GM21423 (cell line): ENCODE data around the gene MMS19.
"Not testable (repeated sequence)": the region's sequence is repeated elsewhere in the genome, so short reads cannot be mapped to it uniquely, and the experiment has no call there.

Experiments used
- ATAC-seq: cut with Tn5 transposase; IDR thresholded peaks from one replicate; pipeline ENCODE4 v1.9.1; 2021; ENCODE audit warnings: mild to moderate bottlenecking, moderate library complexity; ENCODE audit not compliant: unreplicated experiment

Gene MMS19

DNA sequence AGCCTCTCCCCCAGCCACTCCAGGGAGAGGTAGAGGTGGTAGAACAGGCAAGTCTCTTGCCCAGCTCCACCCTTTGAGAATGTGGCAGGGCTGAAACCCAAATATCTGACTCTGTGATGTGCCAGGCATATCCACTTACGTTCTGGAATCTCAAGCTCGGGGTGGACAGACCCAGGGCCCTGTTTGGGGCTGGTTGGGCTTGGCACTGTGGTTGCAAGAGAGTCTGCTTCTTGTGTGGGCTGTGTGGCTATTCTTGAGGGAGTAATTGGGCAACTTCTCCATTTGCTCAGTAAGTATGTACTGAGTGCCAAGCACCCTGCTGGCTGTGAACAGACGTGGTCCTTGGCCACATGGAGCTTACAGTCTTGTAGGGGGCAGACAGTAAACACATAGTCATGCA is 5.2 kb upstream of the MMS19 start:
- no peak for ATAC-seq

DNA sequence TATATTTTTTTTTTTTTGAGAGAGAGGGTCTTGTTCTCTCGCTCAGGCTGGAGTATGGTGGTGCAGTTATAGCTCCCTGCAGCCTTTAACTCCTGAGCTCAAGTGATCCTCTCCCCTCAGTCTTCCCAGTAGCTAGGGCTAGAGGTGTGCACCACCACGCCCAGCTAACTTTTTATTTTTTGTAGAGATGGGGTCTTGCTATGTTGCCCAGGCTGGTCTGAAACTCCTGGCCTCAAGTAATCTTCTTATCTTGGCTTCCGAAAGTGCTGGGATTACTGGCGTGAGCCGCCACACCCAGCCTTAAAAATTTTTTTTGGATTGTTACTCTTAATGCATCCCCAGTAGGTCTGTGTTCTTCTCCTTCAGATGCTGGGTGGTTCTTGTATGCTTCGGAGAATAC is 4.7 kb upstream of the MMS19 start:
- ATAC-seq = no peak

DNA sequence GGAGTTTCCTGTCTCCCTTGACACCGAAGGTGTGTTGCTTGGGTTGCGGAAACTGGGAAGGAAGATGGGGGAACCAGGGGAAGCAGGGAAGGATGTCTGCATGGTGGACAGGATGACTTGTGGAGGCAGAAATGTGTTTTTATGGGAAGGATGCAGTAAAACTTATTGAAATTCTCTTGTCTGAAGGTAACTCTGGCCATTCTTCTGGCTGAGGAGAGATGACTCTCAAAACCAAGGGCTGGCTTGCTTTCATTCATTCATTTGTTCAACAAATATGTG is 2.0 kb upstream of the MMS19 start:
- ATAC-seq = no peak

DNA sequence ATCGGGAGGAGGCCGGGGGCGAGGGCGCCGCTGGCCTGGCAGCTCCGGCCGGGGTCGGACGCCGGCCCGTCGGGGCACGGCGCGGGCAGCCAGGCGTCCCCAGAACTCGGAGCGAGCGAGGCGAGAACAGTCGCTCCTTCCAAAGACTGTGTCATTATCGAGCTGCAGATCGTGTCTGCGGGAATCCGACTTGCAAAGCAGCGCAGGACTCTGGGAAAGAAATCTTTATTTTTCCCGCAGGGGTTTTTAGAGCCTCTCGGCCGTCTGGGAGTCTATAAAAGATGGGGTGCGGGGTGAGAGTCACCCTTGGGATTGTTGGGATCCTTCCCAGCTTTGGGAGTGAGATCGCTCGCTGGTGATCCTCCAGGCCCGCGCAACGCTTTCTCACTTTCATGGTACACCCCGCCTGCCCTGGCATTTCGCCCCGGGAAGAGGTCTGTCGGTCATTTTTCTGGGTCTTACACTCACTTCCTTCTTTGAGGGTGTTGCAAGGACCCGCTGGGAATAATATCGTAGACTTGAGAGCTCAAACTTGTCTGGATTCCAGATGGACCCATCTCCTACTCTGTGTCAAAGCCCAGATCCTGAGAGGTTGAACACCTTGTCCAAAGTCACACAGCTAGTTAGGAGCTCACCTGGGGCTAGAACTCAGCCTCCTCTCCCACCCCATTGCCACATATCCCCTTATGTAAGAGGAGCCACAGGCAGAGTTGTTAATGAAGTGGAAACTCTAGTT is 1.5 kb upstream of the MMS19 start:
- ATAC-seq = no peak

DNA sequence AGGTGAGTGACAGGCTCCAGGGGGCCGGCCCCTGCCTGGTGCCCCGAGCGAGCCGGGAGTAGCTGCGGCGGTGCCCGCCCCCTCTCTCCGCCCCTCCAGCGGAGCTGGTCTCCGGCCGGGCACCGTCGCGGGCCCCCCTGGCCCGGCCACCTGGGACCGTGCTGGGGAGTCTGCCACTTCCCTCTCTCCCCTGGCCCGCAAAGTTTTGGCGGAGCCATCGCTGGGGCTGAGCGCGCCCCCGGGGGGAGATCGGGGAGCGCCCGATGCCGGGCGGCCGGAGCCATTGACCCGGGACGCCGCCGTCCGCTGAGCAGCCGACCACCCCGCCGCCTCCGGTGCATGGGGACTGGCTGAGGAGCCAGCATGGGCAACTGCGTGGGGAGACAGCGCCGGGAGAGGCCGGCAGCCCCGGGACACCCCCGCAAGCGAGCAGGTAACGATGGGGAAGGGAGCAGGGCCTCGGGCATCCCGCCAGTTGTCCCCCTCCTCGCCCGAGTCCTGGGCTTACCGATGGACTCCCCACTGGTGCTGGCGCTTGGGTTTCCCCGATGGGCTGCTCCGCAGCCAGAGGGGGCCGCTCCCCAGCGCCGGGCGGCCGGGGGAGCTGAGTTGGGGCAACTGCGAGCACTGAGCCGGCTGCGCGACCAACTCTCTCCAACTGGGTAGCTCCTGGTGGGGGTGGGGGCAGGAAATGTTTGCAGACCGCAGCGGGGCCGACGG is 779 bp upstream of the MMS19 start, which contains the start of gene UBTD1:
Gene UBTD1, plus strand, starts transcription at position 84 of the 720 bp plus-strand sequence. Its CDS starts 280 bp downstream, at position 364.
- peak; percentile 4 for ATAC-seq

DNA sequence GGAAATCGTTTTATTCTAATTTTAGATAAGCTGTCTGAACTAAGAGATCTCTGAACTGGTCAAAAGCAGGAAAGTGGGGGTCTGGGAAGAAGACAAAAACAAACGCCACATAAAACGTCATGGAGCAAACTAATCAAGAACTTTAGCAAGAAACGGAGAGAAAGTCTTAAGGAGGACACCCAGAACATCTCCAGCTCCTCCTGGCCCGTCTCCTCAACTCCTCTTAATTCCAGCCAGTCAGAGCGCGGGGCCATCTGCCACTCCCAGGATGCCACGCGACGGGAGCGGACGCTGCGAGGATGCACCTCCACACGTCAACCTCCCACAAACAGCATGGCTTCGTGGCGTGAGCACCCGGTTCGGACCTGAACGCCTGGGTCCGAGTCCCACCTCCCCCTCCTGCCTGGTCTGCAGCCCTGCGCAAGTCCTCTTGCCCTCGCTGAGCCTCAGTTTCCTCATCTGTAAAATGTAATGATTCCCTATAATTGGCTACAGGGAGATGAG is 598 bp downstream of the MMS19 start:
- peak; percentile 27 for ATAC-seq

DNA sequence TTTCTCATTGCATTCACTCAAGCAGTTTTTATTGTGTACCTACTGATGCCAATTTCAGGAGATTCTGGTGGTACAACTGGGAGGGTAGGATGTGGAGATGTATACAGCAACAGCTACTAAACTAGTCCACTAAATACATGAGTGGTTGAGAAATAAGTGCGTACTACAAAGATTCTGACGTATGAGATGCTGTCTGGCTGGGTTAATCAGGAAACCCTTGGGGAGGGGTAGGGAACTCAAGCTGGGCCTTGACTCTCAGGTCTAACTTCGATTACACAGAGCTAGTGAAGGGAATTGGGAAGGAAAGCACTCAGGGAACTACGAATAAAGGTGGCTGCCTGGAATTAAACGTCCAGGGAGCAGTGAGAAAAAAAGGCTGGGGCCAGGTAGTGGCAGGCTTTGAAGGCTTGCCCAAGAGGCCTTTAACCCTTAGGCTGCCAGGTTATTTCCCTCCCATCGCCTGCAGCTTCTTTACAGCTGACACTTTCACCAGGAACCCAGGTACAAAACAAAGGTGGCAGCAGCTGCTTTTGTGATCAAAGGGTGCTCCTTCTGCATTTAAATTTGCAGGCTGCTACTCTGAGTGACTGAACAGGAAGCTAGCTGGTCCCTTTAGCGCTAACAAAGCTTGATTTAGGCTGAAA is 3.2 kb downstream of the MMS19 start:
- no peak for ATAC-seq

DNA sequence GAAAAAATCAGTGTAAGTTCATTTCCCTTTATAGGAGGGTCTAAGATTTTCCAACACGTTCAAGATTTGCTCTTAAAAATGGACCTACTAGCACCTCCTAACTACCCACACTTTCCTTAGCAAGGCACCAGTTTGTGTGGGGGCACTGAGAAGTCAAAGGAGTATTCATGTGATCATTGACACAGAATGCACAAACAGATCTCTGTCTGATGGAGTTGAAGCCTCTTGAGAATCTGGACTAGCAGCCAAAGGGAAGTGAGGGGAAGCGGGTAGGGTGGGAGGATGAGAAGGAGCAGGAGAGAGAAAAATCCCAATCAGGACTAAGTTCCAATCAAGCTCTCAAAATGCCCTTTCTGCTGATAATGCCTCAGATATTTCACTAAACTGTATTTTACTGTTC is 4.1 kb downstream of the MMS19 start:
- no peak for ATAC-seq

DNA sequence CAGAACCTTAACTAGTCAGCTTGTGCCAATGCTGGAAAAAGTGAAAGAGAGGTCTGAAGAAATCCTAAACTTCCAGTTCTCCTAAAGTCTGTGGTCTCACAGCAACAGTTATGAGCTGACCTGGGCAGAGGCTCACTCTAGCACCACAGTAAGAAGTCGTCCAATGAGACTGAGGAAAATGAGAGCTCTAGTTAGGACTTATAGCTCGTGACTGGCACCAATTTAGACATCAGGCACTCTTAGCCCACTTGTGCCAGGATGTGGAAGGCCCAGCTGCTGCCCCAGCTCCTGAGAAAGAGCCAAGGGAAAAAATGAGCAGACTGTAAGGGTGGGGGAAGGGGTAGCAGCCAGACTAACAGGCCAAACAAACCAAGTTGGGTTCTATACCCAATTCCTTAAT is 7.6 kb downstream of the MMS19 start:
- no peak for ATAC-seq

DNA sequence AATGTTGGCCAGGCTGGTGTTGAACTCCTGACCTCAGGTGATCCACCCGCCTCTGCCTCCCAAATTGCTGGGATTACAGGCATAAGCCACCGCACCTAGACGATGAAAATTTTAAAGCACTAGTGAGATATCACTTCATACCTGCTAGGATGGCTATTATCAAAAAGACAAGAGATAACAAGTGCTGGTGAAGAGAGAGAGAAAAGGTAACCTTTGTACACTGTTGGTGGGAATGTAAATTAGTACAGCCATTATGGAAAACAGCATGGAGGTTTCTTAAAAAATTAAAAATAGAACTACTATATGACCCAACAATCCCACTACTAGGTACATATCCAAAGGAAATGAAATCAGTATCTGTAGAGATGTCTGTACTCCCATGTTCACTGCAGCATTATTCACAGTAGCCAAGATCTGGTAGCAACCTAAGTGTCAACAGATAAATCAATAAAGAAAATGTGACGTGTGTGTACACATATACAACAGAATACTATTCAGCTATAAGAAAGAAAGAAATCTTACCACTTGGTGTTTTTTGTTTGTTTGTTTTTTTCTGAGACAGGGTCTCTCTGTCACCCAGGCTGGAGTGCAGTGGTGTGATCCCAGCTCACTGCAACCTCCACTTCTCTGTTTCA is 12.5 kb downstream of the MMS19 start:
- ATAC-seq = no peak

DNA sequence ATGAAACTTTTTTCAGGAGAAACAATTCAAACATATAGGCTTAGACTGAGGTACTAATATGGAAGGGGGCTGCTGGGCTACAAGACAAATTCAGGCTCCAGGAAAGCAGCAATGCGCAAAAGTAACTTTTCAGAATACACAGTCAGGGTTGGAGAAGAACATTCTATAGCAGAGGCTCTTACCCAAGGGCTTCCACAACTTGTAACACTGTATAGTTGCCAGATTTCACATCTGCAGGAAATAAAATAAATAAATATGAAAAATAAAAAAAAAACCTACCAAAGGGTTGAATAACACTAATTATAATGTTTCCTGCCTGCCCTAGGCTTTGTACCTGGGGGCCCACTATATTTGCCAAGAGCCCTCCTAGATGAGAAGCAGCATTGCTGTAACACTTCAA is 14.3 kb downstream of the MMS19 start:
- ATAC-seq = no peak

DNA sequence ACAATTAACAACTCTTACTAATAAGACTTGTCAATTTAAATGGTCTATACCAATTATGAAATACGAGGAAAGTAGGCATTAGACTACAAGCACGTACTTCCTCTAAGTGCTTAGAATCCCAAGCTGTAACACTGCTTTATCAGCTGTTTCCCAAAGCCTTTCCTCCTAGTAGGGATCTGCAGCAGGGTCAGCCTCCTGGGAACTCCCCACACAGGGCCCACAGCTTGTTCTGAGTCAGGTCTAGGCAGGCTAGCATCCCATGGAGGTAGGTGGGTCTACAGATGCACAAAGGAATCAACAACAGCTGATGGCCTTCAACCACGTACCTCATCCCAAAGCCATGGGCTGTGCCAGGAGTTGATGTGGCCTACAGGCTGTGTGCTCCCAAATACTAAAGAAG is 14.7 kb downstream of the MMS19 start:
- no peak for ATAC-seq

DNA sequence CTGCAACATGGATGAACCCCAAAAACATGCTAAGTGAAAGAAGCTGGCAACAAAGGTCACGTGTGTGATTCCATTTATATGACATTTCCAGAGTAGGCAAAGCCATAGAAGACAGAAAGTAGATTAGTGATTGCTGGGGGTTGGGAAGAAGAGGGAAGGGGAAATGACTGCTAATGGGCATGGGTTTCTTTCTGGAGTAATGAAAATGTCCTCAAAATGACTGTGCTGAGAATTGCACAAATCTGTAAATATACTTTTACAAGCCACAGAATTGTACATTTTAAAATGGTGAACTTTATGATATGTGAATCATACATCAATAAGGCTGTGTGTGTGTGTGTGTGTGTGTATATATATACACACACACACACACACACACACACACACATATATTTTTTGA is 15.8 kb downstream of the MMS19 start:
- ATAC-seq = no peak

DNA sequence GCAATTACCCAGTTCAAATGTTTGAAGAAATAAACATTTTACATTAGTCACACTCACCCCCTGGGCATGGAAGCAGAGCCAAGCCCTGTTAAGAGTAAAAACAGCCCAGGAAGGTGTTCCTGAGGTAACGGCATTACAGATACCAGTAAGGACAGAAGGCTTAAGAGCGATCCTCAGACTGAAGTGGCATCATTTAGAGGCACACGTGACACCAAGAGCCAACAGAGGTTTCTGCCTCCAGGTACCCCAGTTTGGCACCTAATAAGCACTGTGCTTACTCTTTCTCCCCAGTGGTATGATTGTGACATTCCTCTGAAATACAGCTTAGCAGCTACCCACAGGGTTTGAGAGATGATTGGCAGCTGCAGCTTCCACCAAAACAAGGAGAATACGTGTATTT is 17.2 kb downstream of the MMS19 start:
- no peak for ATAC-seq

DNA sequence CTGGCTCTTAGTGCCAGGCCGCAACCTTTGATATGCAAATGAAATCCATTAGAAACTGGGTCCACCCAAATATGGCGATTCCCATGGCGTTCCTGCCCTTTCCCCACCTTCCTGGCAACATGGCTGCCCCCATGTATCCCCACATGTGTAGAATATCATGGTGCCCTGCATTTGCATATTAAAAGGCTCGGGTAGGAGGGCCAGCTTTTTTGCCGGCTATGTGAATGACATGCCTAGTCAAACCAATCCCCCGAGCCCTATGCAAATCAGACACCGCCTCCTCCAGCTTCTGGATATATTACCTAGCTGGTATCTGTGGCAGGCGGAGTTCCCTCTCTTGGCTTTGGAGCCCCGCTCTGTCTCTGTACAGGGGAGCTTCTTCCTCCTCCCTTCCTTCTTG is 18.3 kb downstream of the MMS19 start:
- no peak for ATAC-seq

DNA sequence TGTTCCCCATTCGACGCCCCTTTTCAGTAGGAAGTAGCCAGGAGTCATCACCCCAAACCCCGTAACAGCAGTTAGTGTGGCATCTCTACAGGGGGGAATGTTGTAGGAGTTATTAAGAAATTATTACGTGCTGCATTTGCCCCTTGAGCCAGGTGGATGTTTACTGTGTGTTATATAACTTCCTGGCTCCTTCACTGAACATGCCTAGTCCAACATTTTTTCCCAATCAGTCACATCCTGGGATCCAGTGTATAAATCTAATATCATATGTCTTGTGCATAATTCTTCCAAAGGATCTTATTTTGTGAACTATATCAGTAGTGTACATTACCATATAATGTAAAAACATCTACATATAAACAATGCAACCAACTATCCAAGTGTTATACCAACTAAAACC is 18.8 kb downstream of the MMS19 start:
- not testable (repeated sequence) for ATAC-seq

DNA sequence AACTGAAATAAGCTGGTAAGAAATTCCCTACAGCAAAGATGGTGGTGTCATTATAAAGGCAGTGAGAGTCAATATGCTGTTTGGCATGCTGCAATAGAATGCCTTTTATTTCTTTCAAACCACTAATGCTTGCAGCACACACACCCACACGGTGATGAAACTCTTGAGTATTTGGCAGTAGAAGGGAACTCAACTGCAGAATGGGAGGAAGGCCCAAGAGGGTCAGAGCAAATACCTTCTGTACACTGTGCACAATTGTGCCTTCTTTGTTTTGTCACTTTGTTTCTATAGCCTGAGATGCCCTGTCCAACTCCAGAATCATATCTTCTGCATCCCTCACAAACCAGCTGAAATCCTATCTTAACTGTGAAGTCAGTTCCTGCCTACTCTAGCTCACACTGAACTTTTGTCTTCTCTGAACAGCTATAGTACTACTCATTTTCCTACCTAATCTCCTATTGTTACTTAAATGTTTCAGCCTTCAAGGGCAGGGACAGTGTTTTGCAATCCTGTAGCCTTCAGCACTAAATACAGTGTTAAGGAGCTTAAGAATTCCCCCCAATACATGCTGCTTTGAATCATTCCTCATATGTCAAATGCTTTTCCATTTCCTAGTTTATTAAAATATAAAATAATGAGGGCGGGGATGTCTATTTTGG is 22.2 kb downstream of the MMS19 start:
- no peak for ATAC-seq

DNA sequence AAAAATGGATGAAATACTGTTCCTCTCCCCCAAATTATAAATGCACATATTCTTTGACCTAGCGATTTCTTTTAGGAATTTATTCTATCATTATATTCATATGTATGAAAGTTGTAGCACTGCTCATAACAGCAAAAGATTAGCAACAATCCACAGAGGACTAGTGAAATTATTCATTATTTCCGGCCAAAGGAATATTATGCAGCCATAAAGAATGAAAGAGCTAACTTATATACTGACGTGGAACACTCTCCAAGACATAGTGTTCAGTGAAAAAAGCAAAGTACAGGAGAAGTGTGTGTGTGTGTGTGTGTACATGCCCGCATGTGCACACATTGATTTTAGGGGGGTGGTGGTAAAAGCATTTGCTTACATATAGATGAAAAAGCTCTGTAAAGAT is 23.3 kb downstream of the MMS19 start:
- ATAC-seq = no peak

DNA sequence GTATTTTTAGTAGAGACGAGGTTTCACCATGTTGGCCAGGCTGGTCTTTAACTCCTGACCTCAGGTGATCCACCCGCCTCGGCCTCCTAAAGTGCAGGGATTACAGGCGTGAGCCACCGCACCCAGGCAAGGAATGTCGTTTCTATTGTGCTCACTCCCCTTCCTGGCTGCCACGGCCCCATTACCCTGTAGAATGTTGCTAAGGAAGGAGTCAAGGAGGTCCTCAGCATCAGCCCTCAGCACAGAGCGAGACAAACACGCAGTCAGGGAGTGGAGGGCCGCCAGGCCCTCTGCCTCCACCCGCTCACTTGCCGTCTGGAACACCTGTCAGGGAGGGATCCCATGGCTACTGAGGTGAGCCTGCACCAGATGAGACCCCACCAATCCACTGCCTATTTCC is 29.4 kb downstream of the MMS19 start:
- not testable (repeated sequence) for ATAC-seq

DNA sequence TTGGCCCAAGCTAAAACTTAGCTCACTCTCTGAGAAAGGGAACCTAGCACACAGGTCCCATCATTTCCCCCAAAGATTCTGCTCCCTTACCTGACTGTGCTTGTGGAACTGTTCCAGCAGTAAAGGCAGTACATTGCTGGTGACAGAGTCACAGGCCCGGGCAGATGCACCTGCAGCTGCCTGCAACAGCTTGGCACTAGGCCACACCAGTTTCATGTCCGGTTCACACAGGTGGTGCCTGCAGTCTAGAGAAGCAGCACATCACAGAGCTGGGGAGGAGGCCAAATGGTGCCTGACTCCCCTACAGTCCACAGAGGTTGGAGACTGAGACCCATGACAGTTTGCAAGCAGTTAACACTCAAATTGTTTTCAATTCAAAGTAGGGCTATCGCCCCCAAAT is 30.1 kb downstream of the MMS19 start:
- no peak for ATAC-seq

DNA sequence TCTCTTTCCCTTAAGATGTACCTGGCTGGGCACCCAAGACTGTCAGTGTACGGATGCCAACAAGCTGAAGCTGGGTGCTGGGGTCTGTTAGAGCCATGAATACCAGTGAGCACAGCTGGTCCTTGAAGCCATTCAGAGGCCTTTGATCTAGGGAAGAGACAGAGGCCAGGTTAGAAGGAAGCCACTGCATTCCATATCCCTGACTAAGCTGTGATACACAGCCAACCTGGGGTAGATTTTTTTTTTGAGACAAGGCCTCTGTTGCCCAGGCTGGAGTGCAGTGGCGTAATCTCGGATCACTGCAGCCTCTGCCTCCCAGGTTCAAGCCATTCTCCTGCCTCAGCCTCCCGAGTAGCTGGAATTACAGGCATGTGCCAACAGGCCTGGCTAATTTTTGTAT is 31.5 kb downstream of the MMS19 start:
- ATAC-seq = no peak
